ENCODE measurements around the gene ELMO1. TPM values are rescaled to one million over a fixed set of nuclear protein-coding genes. Genes with fewer than 3 reads are reported as not detected.

ELMO1 gene
- total RNA-seq, 1 experiment from 2014 or later: 1.1 TPM

DNA sequence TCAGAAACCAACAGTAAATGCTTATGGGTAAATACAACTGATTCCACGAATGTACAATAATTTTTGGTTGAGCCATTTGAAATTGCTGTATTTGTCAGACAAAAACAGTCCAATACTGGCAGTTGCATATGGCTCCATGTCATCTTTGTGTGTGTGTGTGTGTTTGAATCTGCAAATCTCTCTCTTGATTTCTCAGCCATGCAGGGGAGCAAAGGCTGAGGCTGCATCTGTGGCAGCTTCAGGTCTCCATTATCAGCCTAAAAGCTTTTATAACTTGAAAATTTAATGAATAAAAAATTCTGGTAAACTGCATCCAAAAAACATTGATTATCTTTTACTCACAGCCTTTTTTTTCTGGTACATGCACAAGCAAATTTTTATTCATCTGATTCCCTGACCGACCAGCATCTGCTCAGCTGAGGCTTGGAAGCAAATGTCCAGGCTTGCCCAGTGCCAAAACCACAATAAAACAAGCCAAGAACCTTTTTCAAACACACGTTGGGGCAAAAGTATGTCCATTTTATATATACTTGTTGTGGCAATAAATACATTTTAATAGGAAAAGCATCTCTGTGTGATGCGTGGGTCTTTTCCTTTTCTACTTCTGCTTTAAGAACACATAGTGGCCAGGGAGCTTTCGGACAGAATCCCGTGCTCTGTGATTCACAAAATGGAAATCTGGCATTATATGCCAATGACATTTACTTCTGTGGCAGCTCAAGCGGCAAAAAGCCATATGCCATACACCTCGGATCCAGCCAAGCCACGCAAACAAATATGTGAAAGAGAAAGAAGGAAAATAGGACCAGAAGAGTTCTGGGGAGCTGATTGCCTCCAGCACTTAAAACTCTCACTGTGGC, 448.8 kb downstream of the ELMO1 start:
- TF ChIP-seq, protein P1, sequence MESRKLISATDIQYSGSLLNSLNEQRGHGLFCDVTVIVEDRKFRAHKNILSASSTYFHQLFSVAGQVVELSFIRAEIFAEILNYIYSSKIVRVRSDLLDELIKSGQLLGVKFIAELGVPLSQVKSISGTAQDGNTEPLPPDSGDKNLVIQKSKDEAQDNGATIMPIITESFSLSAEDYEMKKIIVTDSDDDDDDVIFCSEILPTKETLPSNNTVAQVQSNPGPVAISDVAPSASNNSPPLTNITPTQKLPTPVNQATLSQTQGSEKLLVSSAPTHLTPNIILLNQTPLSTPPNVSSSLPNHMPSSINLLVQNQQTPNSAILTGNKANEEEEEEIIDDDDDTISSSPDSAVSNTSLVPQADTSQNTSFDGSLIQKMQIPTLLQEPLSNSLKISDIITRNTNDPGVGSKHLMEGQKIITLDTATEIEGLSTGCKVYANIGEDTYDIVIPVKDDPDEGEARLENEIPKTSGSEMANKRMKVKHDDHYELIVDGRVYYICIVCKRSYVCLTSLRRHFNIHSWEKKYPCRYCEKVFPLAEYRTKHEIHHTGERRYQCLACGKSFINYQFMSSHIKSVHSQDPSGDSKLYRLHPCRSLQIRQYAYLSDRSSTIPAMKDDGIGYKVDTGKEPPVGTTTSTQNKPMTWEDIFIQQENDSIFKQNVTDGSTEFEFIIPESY (IDR thresholded peaks at IDR 0.05; ENCODE audit: extremely low read depth, insufficient replicate concordance, low read length): no peak
- H3K79me2 ChIP-seq (ENCODE audit: insufficient read depth, low read length): no peaks in the 10 kb centered on the region
- H3K4me1 ChIP-seq (ENCODE audit: control insufficient read depth in 1 of 2, insufficient read depth in 2 of 2, low read length in 2 of 2): no peaks in the 10 kb centered on the region
- no peak overlapping the region for H2AFZ ChIP-seq (ENCODE audit: low read depth, low read length, poor library complexity, severe bottlenecking)
- H3K4me3 ChIP-seq (replicated peaks in 1 of 2; ENCODE audit: low read depth in 1 of 2, low read length in 2 of 2): no peak overlapping the region
- ATAC-seq: no peak
- no peaks in the 10 kb centered on the region for H3K9me2 ChIP-seq (ENCODE audit: insufficient read depth)
- ChIA-PET CTCF (no interaction called here), POLR2A (no interaction called here), RAD21 (ENCODE audit: low non-redundant PET in 1 of 2, low total read pairs in 2 of 2, uncharacterized antibody in 2 of 2, unreplicated experiment in 2 of 2) (no interaction called here)
- intact Hi-C loops (cut with micrococcal nuclease): no loop called here
- H4K20me1 ChIP-seq (ENCODE audit: insufficient read depth): no peaks in the 10 kb centered on the region
- H3K9ac ChIP-seq (ENCODE audit: low read length): no peak overlapping the region
- H3K9me3 ChIP-seq (ENCODE audit: control insufficient read depth in 1 of 2, insufficient read depth in 1 of 2, low read depth in 1 of 2, low read length in 2 of 2): peaks cover 0 to 6% of the 10 kb centered on the region in 2 experiments; a peak in 1 of 4 replicates
- H3K27me3 ChIP-seq (ENCODE audit: insufficient read depth, low read length): no peaks in the 10 kb centered on the region
- H3K27ac ChIP-seq (ENCODE audit: low read depth, low read length): no peak overlapping the region
- BruUV-seq (replicated peaks): no TSS peak
- no peak overlapping the region for H3K4me2 ChIP-seq (ENCODE audit: low read length)
- no peak for DNase-seq (ENCODE audit: low read depth, low spot score)
- no peaks in the 10 kb centered on the region for H3K36me3 ChIP-seq (ENCODE audit: control insufficient read depth in 1 of 2, insufficient read depth in 2 of 2, low read length in 2 of 2)

DNA sequence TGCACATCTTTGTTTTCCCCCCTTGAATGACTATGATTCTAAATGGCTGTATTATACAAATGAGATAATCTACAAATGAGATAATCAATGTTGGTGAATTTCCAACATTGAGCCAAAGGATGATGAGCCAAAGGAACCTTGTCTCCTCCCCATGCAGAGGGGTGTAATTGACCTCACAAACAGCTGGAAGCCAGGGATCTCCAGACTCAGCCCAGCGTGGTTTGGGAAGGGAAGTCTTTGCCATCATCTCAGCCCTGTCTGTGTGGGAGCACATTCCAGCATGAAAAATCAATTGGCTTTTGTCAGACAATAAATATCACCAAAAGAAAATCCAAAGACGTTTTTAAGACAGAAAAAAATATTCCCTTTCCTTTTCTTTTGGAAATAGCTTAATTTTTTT, 452.9 kb downstream of the ELMO1 start:
- H3K4me2 ChIP-seq (ENCODE audit: low read length): no peak overlapping the region
- ChIA-PET POLR2A (no interaction called here), RAD21 (ENCODE audit: low non-redundant PET in 1 of 2, low total read pairs in 2 of 2, uncharacterized antibody in 2 of 2, unreplicated experiment in 2 of 2) (no interaction called here), CTCF (no interaction called here)
- H4K20me1 ChIP-seq (ENCODE audit: insufficient read depth): no peaks in the 10 kb centered on the region
- DNase-seq (ENCODE audit: low read depth, low spot score): no peak
- no peaks in the 10 kb centered on the region for H3K9me3 ChIP-seq (ENCODE audit: control insufficient read depth in 1 of 2, insufficient read depth in 1 of 2, low read depth in 1 of 2, low read length in 2 of 2)
- no peak overlapping the region for H2AFZ ChIP-seq (ENCODE audit: low read depth, low read length, poor library complexity, severe bottlenecking)
- no peaks in the 10 kb centered on the region for H3K36me3 ChIP-seq (ENCODE audit: control insufficient read depth in 1 of 2, insufficient read depth in 2 of 2, low read length in 2 of 2)
- H3K79me2 ChIP-seq (ENCODE audit: insufficient read depth, low read length): no peaks in the 10 kb centered on the region
- TF ChIP-seq FOSL1 (IDR thresholded peaks at IDR 0.05; ENCODE audit: low read depth) (no peak), EGR1 (IDR thresholded peaks at IDR 0.05; ENCODE audit: low read depth) (no peak), ZFX (IDR thresholded peaks at IDR 0.05) (no peak), SIN3A (IDR thresholded peaks at IDR 0.05; ENCODE audit: low read depth) (no peak), EZH2phosphoT487 (IDR thresholded peaks at IDR 0.05; ENCODE audit: borderline replicate concordance) (no peak), EZH2 (IDR thresholded peaks at IDR 0.05) (no peak), ZNF274 (IDR thresholded peaks at IDR 0.05; ENCODE audit: low read depth, low read length) (no peak), TCF7L2 (IDR thresholded peaks at IDR 0.05; ENCODE audit: borderline replicate concordance, extremely low read depth, insufficient read depth, insufficient read length) (no peak), POLR2AphosphoS5 (IDR thresholded peaks at IDR 0.05; ENCODE audit: low read depth, low read length) (no peak), YY1 (IDR thresholded peaks at IDR 0.05; ENCODE audit: extremely low read depth, insufficient replicate concordance, low read depth, low read length) (no peak)
- TF ChIP-seq, protein P1 (IDR thresholded peaks at IDR 0.05; ENCODE audit: extremely low read depth, insufficient replicate concordance, low read length): no peak
- TF ChIP-seq, protein P2, sequence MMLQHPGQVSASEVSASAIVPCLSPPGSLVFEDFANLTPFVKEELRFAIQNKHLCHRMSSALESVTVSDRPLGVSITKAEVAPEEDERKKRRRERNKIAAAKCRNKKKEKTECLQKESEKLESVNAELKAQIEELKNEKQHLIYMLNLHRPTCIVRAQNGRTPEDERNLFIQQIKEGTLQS (IDR thresholded peaks at IDR 0.05): no peak
- TF ChIP-seq, protein P3, sequence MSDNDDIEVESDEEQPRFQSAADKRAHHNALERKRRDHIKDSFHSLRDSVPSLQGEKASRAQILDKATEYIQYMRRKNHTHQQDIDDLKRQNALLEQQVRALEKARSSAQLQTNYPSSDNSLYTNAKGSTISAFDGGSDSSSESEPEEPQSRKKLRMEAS (IDR thresholded peaks at IDR 0.05): no peak
- no peak overlapping the region for H3K27ac ChIP-seq (ENCODE audit: low read depth, low read length)
- no peak overlapping the region for H3K4me3 ChIP-seq (replicated peaks in 1 of 2; ENCODE audit: low read depth in 1 of 2, low read length in 2 of 2)
- H3K9ac ChIP-seq (ENCODE audit: low read length): no peak overlapping the region
- BruUV-seq (replicated peaks): no TSS peak
- peaks cover 0 to 6% of the 10 kb centered on the region in 2 experiments; a peak in 3 of 4 replicates for H3K4me1 ChIP-seq (ENCODE audit: control insufficient read depth in 1 of 2, insufficient read depth in 2 of 2, low read length in 2 of 2)
- H3K27me3 ChIP-seq (ENCODE audit: insufficient read depth, low read length): no peaks in the 10 kb centered on the region
- no peak for ATAC-seq
- peaks cover 4% of the 10 kb centered on the region; the same call in 1 of the 2 replicates for H3K9me2 ChIP-seq (ENCODE audit: insufficient read depth)
- intact Hi-C loops (cut with micrococcal nuclease): no loop called here
